NCI-H526 (cell line): ENCODE measurements around the gene EVA1A.
A peak's percentile ranks its signal among the peaks of the same experiment; 100 is the strongest.

Experiments
- DNase-seq, 2 experiments: peaks; one replicate each; lab custom pipeline; 2025; lab: John Stamatoyannopoulos, UW

EVA1A gene

DNA sequence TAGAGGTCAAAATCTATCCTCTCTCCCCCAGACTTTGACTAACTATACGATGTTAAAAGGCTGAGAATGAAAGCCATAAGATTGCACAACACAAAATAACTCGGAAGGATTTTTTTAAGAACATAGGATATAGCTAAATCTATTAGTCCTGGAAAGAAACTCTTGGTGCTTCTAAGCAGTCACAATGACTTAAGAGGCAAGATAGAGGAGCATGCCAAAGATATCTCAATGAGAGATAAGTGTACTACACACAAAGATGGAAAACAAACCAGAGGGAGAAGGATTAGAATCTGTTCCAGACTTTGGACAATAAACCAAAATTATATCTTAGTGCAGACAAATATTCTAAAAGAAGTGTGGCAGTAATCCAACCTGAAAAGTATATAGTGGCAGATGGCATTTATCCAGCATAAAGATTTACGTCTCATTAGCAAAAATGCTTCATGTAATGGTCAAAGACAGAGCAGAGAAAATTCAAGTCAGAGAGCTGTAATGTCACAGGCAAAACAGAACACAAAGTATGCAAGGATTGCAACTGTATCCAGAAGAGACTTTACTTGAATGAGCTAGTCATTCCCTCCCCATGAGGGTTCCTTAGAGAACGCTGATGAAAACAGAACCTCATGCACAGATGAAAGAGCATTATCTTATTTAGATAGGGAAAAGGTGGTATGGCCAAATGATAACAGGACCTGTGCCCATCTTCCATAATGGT is 28.8 kb upstream of the EVA1A start:
- DNase-seq, result no peak

DNA sequence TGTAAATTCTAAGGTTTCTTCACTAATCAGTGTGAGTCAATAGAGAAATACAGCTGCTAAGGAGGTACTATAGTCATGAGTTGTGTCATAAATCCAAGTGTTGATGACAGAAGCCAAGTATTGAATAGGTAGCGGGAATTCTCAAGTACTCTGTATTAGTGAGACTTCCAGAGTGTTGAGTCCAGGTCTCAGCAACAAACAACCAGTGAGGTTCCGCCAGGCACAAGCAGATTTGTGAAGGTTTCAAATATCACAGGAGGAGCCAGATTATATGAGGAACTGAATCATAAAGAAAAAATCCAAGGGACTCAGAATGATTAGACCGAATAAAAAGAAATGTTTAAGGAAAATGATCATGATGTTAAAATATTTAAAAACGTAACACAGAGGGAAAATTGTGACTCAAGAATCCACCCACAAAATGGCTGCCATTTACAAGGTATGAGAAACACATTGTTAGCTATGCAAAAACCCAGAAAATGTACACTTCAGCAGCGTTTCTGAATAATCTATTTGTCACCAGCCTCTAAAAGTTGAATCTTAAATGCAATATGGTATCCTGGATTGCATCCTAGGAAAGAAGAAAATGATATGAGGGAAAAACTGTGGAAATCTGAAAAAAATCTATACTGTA is 27.3 kb upstream of the EVA1A start:
- DNase-seq, result no peak

DNA sequence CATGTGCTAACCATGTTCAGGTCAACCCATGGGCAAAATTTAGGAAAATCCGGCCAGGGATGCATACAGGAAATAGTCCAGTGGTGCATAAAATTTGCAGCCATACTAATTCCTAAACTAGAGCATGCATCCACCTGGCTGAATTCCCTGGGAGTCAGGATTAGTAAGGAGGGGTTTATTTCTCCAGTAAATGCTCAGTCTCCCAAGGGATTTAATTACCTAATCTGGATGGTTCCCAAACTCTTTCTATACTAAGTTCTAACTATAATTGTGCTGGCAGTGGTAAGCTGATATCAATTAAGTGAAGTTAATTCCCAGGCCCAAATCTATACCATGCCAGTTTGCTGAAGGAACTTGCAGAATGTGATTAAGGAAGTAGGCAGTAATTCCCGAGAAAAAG is 26.2 kb upstream of the EVA1A start:
- no peak for DNase-seq

DNA sequence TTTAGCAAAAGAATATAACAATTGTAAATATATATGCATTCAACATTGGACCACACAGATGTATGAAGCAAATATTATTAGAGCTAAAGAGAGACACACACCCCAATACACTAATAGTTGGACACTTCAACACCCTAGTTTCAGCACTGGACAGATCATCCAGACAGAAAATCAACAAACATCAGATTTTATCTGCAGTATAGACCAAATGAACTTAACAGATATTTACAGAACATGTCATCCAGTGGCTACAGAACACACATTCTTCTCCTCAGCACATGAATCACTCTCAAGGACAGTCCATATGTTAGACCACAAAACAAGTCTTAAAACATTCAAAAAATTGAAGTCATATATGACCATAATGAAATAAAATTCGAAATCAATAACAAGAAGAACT is 22.1 kb upstream of the EVA1A start:
- DNase-seq, result no peak

DNA sequence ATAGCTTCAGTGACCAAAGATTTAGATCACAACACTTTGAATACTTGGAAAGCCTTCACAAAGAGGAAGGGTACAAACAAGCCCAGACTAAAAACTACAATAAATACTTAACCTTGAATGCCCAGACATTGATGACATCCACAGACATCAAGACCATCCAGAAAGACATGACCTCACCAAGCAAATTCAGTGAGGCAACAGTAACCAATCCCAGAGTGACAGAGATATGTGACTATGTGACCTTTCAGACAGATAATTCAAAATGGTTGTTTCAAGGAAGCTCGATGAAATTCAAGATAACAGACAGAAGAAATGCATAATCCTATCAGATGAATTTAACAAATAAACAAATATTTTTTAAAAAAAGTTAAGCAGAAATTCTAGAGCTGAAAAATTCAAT is 19.9 kb upstream of the EVA1A start:
- DNase-seq, result no peak

DNA sequence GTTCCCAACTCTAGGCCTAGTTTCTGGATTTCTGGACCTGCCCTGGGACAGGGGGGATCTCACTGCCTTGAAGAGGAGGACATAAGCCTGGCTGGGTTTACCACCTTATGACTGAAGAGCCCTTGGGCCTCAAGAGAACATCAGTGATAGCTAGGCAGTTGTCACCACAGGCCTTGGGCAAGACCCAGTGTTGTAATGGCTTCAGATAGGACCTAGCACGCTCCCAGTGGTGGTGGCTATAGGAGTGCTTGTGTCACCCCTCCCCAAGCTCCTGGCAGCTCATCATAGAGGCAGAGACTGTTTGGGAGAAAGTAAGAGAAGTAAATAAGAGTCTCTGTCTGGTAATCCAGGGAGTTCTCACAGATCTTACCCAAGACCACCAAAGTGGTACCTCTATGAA is 19.4 kb upstream of the EVA1A start:
- DNase-seq, result no peak

DNA sequence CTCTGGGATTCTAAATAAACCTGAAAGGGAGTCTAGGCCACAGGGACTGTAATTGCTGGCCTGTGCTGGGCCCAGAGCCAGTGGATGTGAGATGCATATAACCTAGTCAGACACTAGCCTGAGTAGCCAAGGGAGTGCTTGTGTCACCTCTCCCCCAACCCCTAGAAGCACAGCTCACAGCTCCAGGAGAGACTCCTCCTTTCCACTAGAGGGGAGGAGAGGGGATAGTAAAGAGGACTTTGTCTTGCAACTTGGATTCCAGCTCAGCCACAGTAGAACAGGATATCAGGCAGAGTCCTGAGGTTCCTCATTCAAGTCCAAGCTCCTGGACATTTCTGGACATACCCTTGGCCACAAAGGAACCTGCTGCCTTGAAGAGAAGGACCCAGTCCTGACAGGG is 18.4 kb upstream of the EVA1A start:
- no peak for DNase-seq

DNA sequence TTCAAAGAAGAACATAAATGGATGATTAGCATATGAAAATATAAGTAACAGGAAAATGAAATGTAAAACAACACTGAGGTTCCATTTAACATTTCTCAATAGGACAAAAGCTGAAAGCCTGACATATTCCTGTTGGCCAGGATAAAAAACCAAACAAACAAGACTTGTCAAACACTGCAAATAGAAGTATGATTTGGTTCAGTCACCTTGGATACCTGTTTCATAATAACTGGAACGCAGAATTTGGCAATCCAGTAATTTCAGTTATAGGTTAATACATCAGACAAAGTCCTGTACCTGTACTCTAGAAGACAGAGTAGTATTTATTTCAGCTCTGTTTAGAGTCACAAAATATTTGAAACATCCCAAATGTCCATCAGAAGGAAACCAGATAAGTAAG is 16.5 kb upstream of the EVA1A start:
- peak in 1 of 2 experiments; percentile 14 for DNase-seq

DNA sequence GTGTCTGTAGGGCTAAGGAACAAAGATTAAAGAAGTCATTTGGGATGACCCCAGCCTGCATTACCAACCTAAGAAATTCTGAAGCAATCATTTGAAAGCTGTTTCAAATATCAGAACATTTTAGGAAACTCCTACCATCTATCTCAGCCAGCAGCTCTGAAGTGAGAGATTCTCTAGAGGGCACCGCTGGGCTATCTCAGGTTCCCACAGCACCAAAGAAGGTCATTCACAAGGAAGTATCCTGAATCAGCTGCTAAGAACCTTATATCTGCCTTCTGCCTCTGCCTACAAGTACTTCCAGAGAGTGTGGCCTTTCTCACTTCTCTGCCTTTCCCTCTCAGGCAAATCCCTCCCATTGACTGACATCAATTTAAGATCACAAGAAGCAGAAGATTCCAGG is 13.4 kb upstream of the EVA1A start:
- no peak for DNase-seq

DNA sequence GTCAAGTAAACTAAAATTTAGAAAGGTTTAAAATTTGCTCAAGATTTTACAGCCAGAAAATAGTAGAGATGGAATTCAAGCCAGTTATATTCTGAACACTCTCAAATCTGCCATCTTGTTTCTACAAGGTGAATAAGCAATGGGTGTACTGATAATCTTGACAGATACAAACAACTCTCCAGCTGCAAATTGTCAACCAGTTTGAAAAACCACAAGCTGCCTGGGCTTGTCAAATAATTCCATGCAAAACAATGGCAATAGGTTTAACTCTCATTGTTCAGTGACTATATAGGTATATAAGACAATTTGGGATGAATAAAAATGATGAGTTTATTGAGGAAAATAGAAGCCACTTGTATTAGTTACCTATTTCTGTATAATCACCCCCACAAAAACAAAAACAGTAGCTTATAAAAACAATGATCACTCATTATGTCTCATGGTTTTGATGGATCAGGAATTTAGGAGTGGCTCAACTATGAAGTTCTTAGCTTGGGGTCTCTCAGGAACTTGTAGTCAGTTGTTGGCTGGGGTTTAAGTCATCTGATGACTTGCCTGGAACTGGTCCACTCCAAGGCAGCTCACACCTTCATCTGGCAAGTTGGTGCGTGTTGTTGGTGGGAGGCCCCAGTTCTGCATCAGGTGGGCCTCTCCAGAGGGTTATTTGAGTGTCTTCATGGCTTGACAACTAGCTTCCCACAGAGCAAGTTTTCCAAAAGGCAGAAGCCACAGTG is 12.6 kb upstream of the EVA1A start:
- peak in 1 of 2 experiments; percentile 41 for DNase-seq

DNA sequence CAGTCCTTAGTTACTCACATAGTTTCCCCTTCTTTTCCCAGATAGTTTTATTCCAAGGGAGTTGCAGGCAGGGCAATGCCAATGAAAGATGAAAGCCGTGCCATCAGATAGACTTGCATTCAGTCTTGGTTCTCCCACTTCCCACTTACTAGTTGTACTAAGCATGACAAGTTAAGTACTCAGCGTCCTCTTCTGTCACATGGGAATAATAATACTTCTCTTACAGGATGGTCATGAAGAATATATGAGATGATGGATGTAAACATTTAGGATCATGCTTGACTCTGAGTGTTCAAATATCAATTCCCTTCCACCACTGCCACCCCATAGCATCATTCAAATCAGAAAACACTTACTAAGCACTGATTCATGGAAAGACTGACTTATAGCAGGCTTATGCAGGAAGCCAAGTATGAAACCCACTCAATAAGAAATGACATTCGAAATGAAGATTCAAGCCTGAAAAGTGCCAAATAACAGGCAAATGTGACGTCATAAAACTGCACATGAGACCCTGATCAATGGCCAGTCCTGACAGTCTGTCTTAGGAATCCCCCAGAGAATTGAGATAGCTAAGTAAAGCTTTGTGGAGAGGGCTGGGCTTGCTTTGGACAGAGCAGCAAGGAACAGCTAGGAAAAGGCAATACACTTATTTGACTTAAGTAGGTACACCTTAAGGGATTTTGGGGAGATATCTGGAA is 11.1 kb upstream of the EVA1A start:
- no peak for DNase-seq

DNA sequence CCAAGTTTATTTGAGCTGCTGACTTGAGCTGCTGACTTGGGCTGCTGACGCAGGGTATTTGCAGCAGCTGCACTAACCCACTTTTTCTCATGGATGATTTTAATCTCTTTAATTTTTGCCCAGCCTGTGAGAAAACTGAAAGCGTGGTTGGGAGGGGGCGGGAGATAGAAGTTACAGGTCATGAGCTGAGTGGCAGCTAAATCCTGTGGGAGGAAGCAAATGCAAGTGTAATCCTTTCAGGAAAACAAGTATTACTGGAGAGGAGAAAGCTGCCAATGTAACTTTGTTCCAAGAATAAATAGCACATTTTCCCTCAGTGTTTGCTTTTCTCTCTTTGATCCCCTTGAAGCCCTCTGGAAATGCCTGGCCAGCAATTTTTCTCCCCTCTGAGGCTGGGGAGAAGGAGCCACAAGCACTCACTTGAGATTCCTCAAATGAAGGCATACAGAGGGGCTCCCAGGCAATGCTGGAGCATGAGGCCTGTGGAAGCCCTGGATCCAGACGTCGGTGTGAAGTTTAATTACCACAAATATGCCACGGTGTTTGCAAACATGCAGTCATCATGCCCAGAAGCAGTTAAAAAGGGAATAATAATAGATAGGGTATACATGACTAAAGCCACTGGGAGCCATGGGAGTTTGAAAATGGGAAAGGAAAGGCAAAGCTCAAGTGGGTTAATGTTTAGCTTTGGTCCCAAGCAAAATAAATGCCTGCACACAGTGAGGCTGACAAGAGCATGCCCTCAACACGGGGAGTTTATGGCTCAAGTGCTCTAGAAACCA is 10.4 kb upstream of the EVA1A start:
- no peak for DNase-seq

DNA sequence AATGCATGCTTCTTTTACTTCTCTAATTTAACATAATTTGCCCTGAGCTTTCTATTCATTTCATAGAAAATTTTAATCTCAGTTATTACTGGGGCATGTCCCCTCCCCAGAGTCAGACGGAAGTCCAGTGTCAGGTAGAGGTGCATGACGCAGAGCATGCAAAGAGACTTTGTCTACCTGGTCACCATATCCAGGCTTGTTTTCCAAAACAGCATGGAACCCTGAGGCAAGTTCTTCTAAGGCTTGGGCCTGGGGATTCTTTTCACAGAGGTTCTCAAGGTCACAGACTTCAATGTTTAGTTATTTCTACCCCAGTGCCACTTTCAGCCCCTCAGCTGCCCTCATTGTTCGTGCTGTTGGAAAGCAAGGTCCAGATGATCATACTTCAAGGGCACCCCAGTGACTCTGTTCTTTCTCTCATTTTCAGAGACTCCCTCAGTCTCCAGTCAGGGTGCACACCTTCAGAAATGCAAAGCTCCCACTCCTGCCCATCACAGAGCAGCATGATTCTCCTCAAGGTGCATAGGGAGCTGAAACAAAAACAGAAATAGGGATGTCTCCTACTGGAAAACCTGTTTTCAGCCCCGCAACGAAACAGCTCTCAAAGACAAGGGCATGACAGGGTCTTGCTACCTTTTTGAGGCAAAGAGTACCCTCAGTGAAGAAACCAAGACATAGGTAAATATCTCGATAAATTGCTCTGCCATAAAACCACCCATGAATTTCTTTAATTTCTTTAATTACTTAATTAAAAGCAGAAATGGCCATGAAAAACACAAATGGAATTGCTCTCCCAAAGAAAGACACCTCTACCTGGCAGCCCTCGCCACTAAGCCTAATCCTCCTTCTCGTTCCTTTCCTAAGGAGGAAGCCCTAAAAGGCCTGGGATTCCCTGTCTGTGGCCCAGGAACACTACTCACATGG is 9.5 kb upstream of the EVA1A start:
- no peak for DNase-seq

DNA sequence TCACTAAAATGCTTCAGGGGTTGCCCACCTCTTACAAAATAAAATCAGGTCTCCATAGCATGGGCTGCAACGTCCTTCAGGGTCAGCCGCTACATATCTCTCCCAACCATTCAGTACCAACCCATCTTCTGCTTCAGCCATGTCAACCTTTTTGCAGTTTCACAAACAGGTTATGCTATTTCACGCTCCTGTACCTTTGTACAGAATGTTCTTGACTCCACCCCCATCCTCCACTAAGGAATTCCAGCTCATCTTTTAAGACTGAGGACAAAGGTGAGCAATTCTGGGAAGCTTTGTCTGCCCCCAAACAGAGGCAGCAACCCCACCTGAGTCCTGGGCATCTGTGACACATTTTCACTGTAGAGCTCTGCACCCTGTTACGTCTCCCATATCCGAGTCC is 8.8 kb upstream of the EVA1A start:
- DNase-seq, result no peak

DNA sequence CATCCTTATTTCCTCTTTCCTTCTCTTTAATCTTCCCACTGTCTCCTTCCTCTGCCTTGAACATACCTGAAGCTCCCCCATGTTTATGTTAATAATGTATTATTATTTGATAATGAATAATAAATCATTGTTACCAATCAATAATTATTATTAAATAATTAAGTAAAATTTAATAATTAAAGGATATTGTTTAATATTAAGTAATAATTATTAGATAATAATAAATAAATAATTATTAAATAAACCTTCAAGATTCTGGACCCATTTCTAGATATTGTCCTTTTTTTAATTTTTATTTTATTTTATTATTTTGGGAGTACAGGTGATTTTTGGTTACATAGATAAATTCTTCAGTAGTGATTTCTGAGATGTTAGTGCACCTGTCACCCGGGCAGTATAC is 7.4 kb upstream of the EVA1A start:
- DNase-seq, result no peak

DNA sequence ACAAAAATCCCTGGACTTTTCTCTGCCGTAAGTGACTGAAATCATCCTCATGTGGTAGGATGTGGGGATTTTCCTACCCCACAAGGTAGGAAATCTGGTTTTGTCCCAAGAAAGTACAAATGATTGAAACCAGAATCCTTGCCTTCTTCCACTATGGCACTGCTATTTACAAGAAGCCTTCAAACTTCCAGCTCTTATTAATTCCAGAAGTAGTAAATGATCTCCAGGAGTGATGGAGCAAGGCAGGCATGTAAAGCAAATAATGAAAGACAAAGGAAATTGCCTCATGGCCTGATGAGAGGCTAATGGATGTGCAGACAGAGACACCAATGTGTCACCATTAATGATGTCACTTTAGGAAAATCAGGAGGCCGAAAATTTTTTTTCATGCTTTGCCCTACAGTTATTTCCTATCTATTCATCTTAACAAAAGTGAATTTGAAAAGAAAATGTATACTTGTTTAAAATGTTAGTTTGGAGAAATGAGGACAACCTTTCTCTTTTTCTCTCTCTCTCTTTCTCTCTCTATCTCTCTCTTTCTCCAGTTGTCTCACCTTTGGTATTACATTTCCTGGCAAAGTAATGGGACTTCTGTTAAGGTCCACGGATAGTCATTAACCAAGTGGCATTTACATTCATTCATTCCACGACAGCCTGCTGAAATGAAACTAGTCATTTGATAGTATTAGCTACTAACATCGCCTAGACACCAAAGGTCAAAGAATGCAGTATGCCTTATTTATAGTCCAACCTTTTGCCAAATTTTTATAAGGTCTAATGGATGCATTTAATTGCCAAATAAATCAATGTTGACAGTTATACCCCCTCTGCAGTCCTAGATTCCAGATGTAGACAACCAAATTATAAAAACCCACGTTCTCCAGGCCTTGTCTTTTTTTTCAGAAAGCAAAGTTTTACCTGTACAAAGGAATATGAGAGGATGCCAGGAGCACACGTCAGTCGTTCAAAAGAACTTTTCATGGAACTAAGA is 5.0 kb upstream of the EVA1A start:
- peak; percentile 28 to 52 for DNase-seq

DNA sequence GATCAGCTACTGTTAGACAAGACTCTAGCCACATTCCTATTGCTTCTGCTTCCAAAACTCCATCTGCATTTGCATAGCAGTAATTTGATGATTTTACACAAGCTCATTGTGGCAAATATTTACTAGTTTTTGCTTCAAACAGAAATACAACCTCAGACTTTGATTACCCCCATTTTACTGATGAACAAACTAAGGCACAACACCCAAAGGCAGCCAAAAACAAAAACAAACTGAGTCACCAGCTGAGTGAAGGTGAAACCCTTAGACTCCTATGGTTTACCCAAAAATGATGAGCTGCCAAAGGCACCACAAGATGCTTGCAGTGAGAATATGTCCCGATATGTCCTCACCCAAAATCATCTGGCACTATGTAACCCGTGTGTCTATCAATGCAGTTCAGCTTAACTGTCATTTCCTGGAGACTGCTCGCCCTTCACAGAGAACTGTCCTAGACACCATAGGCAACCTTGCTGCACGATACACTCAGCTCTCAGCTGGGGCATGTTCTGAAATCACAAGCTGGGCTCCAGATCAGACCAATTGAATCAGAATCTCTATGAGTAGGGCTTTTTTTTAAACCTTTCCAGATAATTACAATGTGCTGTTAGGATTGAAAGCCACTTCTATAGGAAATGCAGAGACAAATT is 4.1 kb upstream of the EVA1A start:
- DNase-seq, result no peak

DNA sequence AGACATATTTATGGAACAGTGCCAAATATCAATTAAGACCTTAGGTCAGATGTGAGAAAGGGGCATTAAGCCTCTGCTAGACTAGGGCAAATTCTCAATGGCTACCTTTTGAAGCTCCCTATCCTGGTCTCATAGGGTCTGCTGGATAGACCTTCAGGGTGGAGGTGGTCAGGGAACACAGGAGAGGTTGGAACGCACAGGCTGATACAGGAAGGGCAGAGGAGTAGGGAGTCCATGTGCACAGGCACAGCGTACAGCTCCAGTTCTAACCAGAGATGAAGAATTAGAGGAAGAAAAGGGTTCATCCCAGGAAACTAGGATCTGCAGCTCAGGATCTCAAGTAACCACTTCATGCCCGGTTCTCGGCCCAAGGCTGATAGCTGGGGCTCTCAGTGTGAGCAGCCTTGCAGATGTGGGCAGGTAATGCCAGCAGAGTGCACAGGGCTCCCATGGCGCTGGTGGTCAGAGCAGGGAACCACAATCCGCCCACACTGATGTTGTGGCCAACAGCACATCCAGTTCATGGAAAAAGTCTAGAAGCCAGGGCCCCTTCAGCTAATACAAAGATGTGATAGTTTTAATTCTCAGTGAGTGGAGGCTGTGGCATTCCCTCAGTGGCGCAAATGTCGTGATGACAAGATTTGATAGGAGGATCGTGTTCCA is 3.4 kb upstream of the EVA1A start:
- DNase-seq, result no peak

DNA sequence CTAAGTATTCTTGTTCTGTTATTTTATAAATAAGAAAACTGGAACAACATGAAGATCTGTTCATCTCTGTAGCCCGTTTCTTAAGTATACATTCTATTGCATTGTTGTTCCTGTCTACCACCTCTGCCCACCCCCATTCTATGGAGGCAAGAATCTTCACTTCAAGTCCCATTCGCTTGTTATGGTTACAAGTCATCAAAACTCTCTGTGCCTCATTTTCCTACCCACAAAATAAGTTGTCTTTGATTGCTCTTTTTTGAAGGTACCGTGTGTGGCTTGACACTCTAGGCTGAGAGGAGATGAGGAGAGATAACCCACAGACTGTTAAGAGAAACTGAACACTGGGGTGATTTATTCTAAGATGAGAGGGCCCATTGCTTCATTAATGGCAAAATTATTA is 2.9 kb upstream of the EVA1A start:
- DNase-seq, result no peak
